Colonic mucosa (tissue), 4 donors: Measurements from ENCODE around the gene ZNF491. TPM values are rescaled to one million over a fixed set of nuclear protein-coding genes. Genes with fewer than 3 reads are reported as not detected.
"Not testable (repeated sequence)": the region's sequence is repeated elsewhere in the genome, so short reads cannot be mapped to it uniquely, and the experiment has no call there.

Source experiments
- DNase-seq: peaks from one replicate; pipeline ENCODE4 v3.0.0-alpha.2; 2020
- H3K27ac ChIP-seq: fragments of 200-600 bp; one replicate; pipeline ENCODE4 v1.8.0; 2021
- H3K27me3 ChIP-seq: fragments of 200-600 bp; one replicate; pipeline ENCODE4 v1.8.0; 2021
- H3K36me3 ChIP-seq: fragments of 200-600 bp; one replicate; pipeline ENCODE4 v1.8.0; 2021
- H3K4me1 ChIP-seq: fragments of 200-600 bp; one replicate; pipeline ENCODE4 v1.8.0; 2021; ENCODE audit warnings: mild to moderate bottlenecking
- H3K4me3 ChIP-seq: fragments of 200-600 bp; one replicate; pipeline ENCODE4 v1.8.0; 2021
- H3K9ac ChIP-seq, 2 donors: one replicate each; pipeline ENCODE4 v1.7.0; 2013; ENCODE audit warnings: control low read depth in 2 of 2, low read depth in 2 of 2, low read length in 2 of 2
- H3K9me3 ChIP-seq: fragments of 200-600 bp; one replicate; pipeline ENCODE4 v1.8.0; 2021
- intact Hi-C: fragments of 100-400 bp; cut with DNase I; formaldehyde crosslinking; loops from one replicate; pipeline ENCODE4 v1.14.1; 2022
- total RNA-seq, 2 donors: library from RNA; stranded (reverse); fragmentation: NEBNext Ultra II Directional in 1 of 2; extraction: Animal tissue kit (Norgen Biotek cat#: 25700) in 1 of 2; gene quantifications; one replicate each; pipeline ENCODE4 v1.2.1, GENCODE V29; 2021
- TF ChIP-seq, protein P1 (sequence below): fragments of 200-600 bp; IDR thresholded peaks from one replicate; pipeline ENCODE4 v1.8.0; 2022; ENCODE audit warnings: antibody characterized with exemption, mild to moderate bottlenecking
- donor health status: healthy.
- donor health status: DM: no; HTN: no; CAD: no.
- donor health status: DM: no; HTN: no; CAD: no.

ZNF491 gene
- total RNA-seq, 2 donors from 2014 or later: 1.9 TPM

DNA sequence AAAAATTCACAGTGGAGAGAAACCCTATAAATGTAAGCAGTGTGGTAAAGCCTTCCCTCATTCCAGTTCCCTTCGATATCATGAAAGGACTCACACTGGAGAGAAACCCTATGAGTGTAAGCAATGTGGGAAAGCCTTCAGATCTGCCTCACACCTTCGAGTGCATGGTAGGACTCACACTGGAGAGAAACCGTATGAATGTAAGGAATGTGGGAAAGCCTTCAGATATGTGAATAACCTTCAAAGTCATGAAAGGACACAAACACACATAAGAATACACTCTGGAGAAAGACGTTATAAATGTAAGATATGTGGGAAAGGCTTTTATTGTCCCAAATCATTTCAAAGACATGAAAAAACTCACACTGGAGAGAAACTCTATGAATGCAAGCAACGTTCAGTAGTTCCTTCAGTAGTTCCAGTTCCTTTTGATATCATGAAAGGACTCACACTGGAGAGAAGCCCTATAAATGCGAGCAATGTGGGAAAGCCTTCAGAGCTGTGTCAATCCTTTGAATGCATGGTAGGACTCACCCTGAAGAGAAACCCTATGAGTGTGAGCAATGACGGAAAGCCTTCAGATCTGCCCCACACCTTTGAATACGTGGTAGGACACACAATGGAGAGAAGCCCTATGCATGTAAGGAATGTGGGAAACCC, 34.1 kb downstream of the ZNF491 start:
- TF ChIP-seq, protein P1, sequence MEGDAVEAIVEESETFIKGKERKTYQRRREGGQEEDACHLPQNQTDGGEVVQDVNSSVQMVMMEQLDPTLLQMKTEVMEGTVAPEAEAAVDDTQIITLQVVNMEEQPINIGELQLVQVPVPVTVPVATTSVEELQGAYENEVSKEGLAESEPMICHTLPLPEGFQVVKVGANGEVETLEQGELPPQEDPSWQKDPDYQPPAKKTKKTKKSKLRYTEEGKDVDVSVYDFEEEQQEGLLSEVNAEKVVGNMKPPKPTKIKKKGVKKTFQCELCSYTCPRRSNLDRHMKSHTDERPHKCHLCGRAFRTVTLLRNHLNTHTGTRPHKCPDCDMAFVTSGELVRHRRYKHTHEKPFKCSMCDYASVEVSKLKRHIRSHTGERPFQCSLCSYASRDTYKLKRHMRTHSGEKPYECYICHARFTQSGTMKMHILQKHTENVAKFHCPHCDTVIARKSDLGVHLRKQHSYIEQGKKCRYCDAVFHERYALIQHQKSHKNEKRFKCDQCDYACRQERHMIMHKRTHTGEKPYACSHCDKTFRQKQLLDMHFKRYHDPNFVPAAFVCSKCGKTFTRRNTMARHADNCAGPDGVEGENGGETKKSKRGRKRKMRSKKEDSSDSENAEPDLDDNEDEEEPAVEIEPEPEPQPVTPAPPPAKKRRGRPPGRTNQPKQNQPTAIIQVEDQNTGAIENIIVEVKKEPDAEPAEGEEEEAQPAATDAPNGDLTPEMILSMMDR: no peak
- Histone ChIP-seq H3K9ac (no peak overlapping the region), H3K36me3 (peaks cover 27% of the 10 kb centered on the region), H3K9me3 (peaks cover 8% of the 10 kb centered on the region), H3K4me1 (no peaks in the 10 kb centered on the region), H3K27me3 (no peaks in the 10 kb centered on the region), H3K4me3 (no peak overlapping the region), H3K27ac (no peak overlapping the region)
- intact Hi-C loops: no loop called here
- DNase-seq: no peak

DNA sequence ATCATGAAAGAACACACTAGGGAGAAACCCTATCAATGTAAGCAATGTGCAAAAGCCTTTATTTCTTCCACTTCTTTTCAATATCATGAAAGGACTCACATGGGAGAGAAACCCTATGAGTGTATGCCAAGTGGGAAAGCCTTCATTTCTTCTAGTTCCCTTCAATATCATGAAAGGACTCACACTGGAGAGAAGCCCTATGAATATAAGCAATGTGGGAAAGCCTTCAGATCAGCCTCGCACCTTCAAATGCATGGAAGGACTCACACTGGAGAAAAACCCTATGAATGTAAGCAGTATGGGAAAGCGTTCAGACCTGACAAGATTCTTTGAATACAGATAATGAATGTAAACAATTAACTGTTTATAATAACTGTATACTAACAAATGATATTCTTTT, 35.2 kb downstream of the ZNF491 start:
- intact Hi-C loops: no loop called here
- H3K27ac ChIP-seq: no peak overlapping the region
- no peak overlapping the region for H3K4me3 ChIP-seq
- H3K4me1 ChIP-seq: no peaks in the 10 kb centered on the region
- H3K9me3 ChIP-seq: peaks cover 8% of the 10 kb centered on the region
- no peaks in the 10 kb centered on the region for H3K27me3 ChIP-seq
- peaks cover 27% of the 10 kb centered on the region for H3K36me3 ChIP-seq
- TF ChIP-seq, protein P1: no peak
- no peak overlapping the region for H3K9ac ChIP-seq
- DNase-seq: no peak

DNA sequence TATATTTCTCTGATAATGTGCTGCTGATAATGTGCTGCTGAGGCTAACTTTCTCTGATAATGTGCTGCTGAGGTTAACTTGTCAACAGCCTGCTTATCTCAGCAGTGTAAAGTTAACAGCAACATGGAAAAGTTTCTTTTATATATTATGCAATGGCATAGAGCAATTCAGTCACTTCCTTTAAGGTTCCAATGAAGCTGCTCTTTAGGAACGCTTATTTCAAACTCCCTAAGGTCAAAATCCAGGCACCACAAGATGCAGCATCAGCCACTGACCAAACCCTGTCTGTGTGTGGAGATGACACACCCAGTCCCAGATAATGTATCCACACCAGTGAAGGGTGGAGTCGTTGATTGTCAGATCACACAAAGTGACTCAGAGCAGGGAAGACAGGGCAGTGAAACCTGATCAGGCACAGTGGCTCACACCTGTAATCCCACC, 37.3 kb downstream of the ZNF491 start:
- H3K27ac ChIP-seq, H3K9me3 ChIP-seq, H3K4me3 ChIP-seq, intact Hi-C loops, H3K9ac ChIP-seq, H3K27me3 ChIP-seq, H3K4me1 ChIP-seq: not testable (repeated sequence)
- peaks cover 20% of the 10 kb centered on the region for H3K36me3 ChIP-seq
- peak; percentile 37 for DNase-seq

DNA sequence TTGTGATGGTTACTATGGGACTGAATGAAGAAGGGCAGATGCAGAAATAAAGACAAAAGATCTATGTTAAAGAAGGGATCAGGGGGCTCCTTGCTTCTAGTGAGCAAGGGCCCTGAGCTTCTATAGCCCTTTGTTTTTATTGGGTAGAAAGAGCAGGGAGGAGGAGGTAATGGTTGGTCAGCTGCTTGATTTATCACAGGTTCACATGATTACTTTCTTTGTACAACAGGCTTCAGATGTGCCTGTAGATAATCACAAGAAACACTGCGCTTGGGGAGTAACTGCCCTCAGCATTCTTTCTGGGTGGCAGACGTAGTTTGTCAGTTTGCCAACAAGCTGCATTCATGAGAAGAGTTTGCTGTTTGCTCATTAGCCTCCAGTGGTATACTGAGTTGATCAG, 45.4 kb downstream of the ZNF491 start:
- no peak overlapping the region for H3K4me3 ChIP-seq
- no peak for DNase-seq
- no peaks in the 10 kb centered on the region for H3K4me1 ChIP-seq
- TF ChIP-seq, protein P1: no peak
- no peak overlapping the region for H3K27ac ChIP-seq
- no peaks in the 10 kb centered on the region for H3K27me3 ChIP-seq
- no peaks in the 10 kb centered on the region for H3K9me3 ChIP-seq
- intact Hi-C loops: no loop called here
- H3K9ac ChIP-seq: no peak overlapping the region
- H3K36me3 ChIP-seq: no peaks in the 10 kb centered on the region

DNA sequence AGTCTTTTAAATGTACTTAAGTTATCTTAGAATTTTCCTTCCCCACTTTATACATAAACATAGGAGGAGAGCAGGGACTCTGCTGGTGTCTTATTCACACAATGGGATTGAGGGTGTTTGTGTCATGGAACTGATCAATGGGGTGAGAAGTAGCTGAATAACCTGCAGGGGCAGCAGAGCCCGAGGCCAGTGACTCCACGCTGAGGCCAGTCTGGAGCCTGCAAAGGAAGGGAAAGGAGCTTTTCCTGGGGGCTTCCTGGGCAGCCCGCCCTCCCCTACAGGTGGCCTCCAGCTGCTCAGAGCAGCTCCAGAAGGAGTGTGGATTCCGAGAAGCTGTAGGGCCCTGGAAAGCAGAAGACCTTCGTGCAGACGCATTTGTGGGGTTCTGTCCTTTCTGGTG, 49.3 kb downstream of the ZNF491 start:
- intact Hi-C loops, H3K4me1 ChIP-seq, H3K27me3 ChIP-seq, DNase-seq, H3K9ac ChIP-seq, H3K4me3 ChIP-seq, H3K36me3 ChIP-seq, H3K27ac ChIP-seq, H3K9me3 ChIP-seq: not testable (repeated sequence)

DNA sequence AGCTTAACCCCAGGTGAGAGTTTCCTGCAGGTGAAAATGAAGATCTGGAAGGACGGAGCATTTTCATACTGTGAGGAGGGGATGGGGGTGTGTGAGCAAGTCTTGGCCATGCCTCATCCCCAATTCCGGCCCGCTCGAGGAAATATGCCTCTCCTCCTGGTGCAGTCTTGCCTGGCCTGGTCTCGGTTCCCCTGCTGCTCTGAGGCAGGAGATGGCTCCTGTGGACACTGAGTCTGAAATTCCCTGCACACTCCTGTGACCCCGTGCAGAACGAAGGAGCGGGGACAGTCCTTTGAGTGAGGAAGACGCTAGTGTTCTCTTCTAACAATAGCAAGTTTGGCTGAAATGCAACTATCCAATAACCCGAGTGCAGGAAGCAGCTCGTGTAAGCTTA, 49.9 kb downstream of the ZNF491 start:
- TF ChIP-seq, protein P1: no peak
- Histone ChIP-seq H3K27ac (no peak overlapping the region), H3K9me3 (no peaks in the 10 kb centered on the region), H3K9ac (no peak overlapping the region), H3K27me3 (no peaks in the 10 kb centered on the region), H3K36me3 (no peaks in the 10 kb centered on the region), H3K4me3 (peak overlapping the region; percentile 70), H3K4me1 (no peaks in the 10 kb centered on the region)
- intact Hi-C loops: no loop called here
- DNase-seq: no peak
